HG03108 (cell line): ENCODE results near the gene ITGB3BP.
"Not testable (repeated sequence)": the region's sequence is repeated elsewhere in the genome, so short reads cannot be mapped to it uniquely, and the experiment has no call there.

ENCODE experiments used
- ATAC-seq: cut with Tn5 transposase; IDR thresholded peaks from one replicate; pipeline ENCODE4 v1.9.1; 2021; ENCODE audit warnings: moderate library complexity; ENCODE audit not compliant: unreplicated experiment

The ITGB3BP gene

GRCh38 chr1:63509718-63510117 is 13.3 kb downstream of the ITGB3BP start:
- no peak for ATAC-seq

DNA sequence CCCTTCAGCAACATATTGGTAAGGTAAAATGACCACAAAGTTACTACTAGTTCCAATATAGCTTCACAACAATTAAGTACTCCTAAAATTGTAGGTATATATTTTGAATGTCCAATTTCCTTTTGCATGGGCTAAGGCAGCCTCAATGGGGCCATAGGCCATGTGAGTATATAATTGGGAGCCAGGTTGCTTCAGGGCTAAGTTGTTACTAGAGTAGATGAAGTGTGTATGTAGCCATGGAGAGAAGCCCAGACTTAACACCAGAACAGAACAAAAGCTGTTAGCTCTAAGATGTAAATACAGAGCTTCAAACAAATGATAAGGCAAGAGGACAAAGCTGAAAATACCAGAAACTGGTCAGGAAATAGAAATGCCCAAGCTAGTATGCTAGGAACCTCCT is 16.2 kb downstream of the ITGB3BP start:
- ATAC-seq: no peak

DNA sequence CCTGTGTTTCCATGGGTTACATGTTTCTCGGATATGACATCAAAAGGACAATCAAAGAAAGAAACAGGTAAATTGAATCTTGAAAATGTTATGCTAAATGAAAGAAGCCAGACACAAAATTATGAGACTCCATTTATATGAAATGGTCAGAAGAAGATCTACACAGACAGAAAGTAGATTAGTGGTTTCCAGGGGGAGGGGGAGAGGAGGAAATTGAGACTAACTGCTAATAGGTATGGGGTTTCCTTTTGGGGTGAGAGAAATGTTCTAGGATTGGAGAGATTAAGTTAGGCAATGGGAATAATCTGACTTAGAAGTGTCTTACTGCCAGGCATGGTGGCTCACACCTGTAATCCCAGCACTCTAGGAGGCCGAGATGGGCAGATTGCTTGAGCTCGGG is 21.8 kb downstream of the ITGB3BP start:
- ATAC-seq: no peak

- ATAC-seq: no peak
These were observed 24.9 kb downstream of the ITGB3BP start for GRCh38 chr1:63498106-63498505.

DNA sequence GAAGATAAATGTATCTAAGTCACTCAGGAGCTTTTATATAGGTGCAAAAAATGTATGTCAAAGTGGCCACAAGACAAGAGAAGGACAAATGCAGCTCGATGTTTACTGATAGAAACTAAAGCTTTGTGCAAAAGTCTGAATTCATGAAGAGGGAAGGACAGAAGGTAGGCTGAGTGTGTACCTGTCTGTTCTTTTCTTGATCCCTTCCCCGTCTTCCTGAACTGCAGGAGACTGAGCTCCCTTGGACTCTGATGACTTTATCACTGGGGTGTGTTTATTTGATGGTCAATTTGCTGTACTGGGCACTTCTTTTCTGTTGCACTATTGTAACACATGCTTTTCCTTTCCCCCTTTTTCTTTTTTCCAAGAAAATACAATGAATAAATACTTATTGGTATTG is 25.4 kb downstream of the ITGB3BP start:
- no peak for ATAC-seq

- ATAC-seq: no peak
These were observed 35.5 kb downstream of the ITGB3BP start for GRCh38 chr1:63487336-63488065.

DNA sequence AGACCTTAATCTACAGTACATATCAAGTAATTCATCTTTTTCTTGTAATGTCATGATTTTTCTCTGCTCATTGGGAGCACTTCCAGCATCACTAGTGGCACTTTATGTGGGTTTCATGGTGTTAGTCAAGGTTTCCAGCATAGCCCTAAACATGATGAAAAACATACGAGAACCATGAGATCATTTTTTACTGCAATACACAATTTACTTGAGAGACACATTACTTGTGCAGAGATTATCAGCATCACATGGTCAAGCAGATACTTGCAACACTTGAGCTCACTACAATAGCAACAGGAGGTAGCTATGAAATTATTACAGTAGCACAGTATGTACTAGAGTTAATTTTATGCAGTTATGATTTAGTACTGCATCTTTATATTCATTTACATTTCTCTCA is 36.4 kb downstream of the ITGB3BP start:
- ATAC-seq: no peak

- no peak for ATAC-seq
These were observed 43.0 kb downstream of the ITGB3BP start for GRCh38 chr1:63480057-63480456.

- no peak for ATAC-seq
These were observed 47.3 kb downstream of the ITGB3BP start for GRCh38 chr1:63475761-63476160.

GRCh38 chr1:63468683-63469082 is 54.3 kb downstream of the ITGB3BP start:
- ATAC-seq: not testable (repeated sequence)

GRCh38 chr1:63466759-63467158 is 56.3 kb downstream of the ITGB3BP start:
- ATAC-seq: no peak

GRCh38 chr1:63466181-63466580 is 56.8 kb downstream of the ITGB3BP start:
- no peak for ATAC-seq

DNA sequence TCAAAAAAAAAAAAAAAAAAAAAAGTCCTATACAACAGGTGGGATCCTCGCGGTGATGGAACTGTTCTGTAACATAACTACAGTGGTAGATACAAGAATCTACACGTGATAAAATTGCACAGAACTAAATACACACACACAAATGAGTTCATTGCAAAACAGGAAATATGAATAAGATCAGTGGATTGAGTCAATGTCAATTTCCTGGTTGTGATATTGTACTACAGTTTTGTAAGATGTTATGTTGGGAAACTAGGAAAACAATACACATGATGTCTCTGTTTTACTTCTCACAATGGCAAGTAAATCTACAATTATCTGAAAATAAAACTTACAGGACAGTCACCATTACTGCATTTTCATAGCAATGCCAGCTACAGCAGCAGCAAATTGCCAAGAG is 59.8 kb downstream of the ITGB3BP start:
- no peak for ATAC-seq

- ATAC-seq: no peak
These were observed 61.3 kb downstream of the ITGB3BP start for GRCh38 chr1:63461661-63462230.

- ATAC-seq: no peak
These were observed 64.3 kb downstream of the ITGB3BP start for GRCh38 chr1:63458750-63459149.

- ATAC-seq: no peak
These were observed 68.8 kb downstream of the ITGB3BP start for GRCh38 chr1:63454269-63454668.

- no peak for ATAC-seq
These were observed 69.8 kb downstream of the ITGB3BP start for GRCh38 chr1:63453232-63453631.

- ATAC-seq: no peak
These were observed 72.6 kb downstream of the ITGB3BP start for GRCh38 chr1:63450416-63450815.

GRCh38 chr1:63448731-63449246 is 74.2 kb downstream of the ITGB3BP start:
- ATAC-seq: no peak

- ATAC-seq: no peak
These were observed 80.9 kb downstream of the ITGB3BP start for GRCh38 chr1:63442141-63442475.

DNA sequence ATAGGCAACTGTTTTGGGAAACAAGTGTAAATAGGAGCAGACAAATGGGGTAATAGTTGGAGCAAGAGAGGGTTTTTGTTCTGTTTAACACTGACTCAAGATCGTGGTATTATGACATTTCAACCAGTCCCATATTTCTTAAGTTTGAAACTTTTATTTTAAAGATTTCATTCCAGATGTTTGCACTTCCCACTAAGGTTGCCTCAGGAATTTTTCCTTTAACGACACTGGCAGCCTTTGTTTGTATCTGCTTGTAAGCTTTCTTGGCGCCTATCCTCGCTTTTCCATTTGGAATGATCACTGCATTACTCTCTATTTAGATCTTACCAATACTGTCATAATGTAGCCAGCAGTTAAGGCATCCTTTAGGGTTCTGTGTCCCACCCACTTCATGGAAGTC is 87.9 kb downstream of the ITGB3BP start:
- no peak for ATAC-seq

- no peak for ATAC-seq
These were observed 93.7 kb downstream of the ITGB3BP start for GRCh38 chr1:63429281-63429680.

- no peak for ATAC-seq
These were observed 94.2 kb downstream of the ITGB3BP start for GRCh38 chr1:63428815-63429214.
